IMR-90 (cell line): ENCODE results near the gene TRPM3. TPM values are rescaled to one million over a fixed set of nuclear protein-coding genes. Genes with fewer than 3 reads are reported as not detected.

Source experiments
- ATAC-seq: fragments of 200-7000 bp; cut with Tn5 transposase; 2 replicates; pipeline ENCODE4 v1.9.1; 2020; ENCODE audit warnings: low read depth, mild to moderate bottlenecking, moderate library complexity
- BruUV-seq: library from RNA; stranded (reverse); fragments of 400-500 nt; replicated peaks from 2 replicates; lab custom pipeline; 2021; lab: Mats Ljungman, UMichigan
- CTCF ChIA-PET: fragments of 300-600 bp; formaldehyde crosslinking; extraction: SDS; loops from one replicate; lab custom pipeline; 2021; ENCODE audit warnings: antibody characterized with exemption; lab: Yijun Ruan, JAX
- POLR2A ChIA-PET: fragments of 300-600 bp; sonication (Branson Sonifier 250); formaldehyde crosslinking; loops from one replicate; lab custom pipeline; 2022; ENCODE audit warnings: antibody characterized with exemption; ENCODE audit not compliant: unreplicated experiment; lab: Charles Lee
- DNase-seq: peaks from one replicate; pipeline ENCODE4 v3.0.0; 2013
- H2AFZ ChIP-seq: replicated peaks from 2 replicates; pipeline ENCODE3; 2013; ENCODE audit warnings: low read length, mild to moderate bottlenecking; ENCODE audit not compliant: poor library complexity
- H2AK5ac ChIP-seq: 2 replicates; pipeline ENCODE4 v1.6.1; 2013; ENCODE audit warnings: low read depth, low read length, inconsistent platforms
- H2AK9ac ChIP-seq: replicated peaks from 2 replicates; pipeline ENCODE3; 2013; ENCODE audit warnings: mild to moderate bottlenecking, low read depth, low read length, moderate library complexity; ENCODE audit not compliant: poor library complexity
- H2BK120ac ChIP-seq: 2 replicates; pipeline ENCODE4 v1.6.1; 2013; ENCODE audit warnings: low read depth, low read length, inconsistent platforms
- H2BK15ac ChIP-seq: 3 replicates; pipeline ENCODE4 v1.6.1; 2013; ENCODE audit warnings: low read depth, low read length, inconsistent platforms
- H2BK20ac ChIP-seq: 2 replicates; pipeline ENCODE4 v1.6.1; 2013; ENCODE audit warnings: low read depth, mild to moderate bottlenecking, inconsistent platforms, low read length, moderate library complexity
- H2BK5ac ChIP-seq: 2 replicates; pipeline ENCODE4 v1.6.1; 2013; ENCODE audit warnings: mild to moderate bottlenecking, low read depth, low read length, inconsistent platforms; ENCODE audit not compliant: poor library complexity, severe bottlenecking
- H3K14ac ChIP-seq: replicated peaks from 2 replicates; pipeline ENCODE4 v1.6.1; 2013; ENCODE audit warnings: low read depth, low read length, inconsistent platforms
- H3K18ac ChIP-seq: 2 replicates; pipeline ENCODE4 v1.6.1; 2013; ENCODE audit warnings: low read depth, low read length, control low read depth
- H3K23ac ChIP-seq: 2 replicates; pipeline ENCODE4 v1.6.1; 2013; ENCODE audit warnings: low read depth, low read length, inconsistent platforms
- H3K27ac ChIP-seq: 2 replicates; pipeline ENCODE4 v1.5.1; 2013; ENCODE audit warnings: mild to moderate bottlenecking, control low read depth, low read length; ENCODE audit not compliant: insufficient read depth
- H3K27me3 ChIP-seq: 2 replicates; pipeline ENCODE4 v1.6.1; 2013; ENCODE audit warnings: low read length; ENCODE audit not compliant: control insufficient read depth, insufficient read depth
- H3K36me3 ChIP-seq: 2 replicates; pipeline ENCODE4 v1.6.1; 2013; ENCODE audit warnings: low read length, mixed read lengths; ENCODE audit not compliant: control insufficient read depth, insufficient read depth
- H3K4ac ChIP-seq: 2 replicates; pipeline ENCODE4 v1.6.1; 2013; ENCODE audit warnings: low read depth, low read length, inconsistent platforms
- H3K4me1 ChIP-seq: 2 replicates; pipeline ENCODE4 v1.6.1; 2013; ENCODE audit warnings: low read length, mixed read lengths; ENCODE audit not compliant: control insufficient read depth, insufficient read depth
- H3K4me2 ChIP-seq: 2 replicates; pipeline ENCODE4 v1.6.1; 2013; ENCODE audit warnings: low read depth, mild to moderate bottlenecking, control low read depth, low read length, moderate library complexity
- H3K4me3 ChIP-seq: 2 replicates; pipeline ENCODE4 v1.5.1; 2013; ENCODE audit warnings: low read depth, mild to moderate bottlenecking, control low read depth, low read length, moderate library complexity; ENCODE audit not compliant: insufficient read depth
- H3K56ac ChIP-seq: 2 replicates; pipeline ENCODE4 v1.6.1; 2013; ENCODE audit warnings: low read length, inconsistent platforms; ENCODE audit not compliant: insufficient read depth; ENCODE audit errors: extremely low read depth
- H3K79me1 ChIP-seq, 2 experiments: 2 replicates each; pipeline ENCODE4 v1.6.1; 2013; ENCODE audit warnings: low read length in 2 of 2, inconsistent platforms in 1 of 2, low read depth in 1 of 2
- H3K9ac ChIP-seq: 2 replicates; pipeline ENCODE4 v1.6.1; 2013; ENCODE audit warnings: low read depth, low read length, control low read depth
- H3K9me1 ChIP-seq: 2 replicates; pipeline ENCODE4 v1.6.1; 2013; ENCODE audit warnings: low read length, inconsistent platforms; ENCODE audit not compliant: insufficient read depth
- H3K9me3 ChIP-seq: 2 replicates; pipeline ENCODE4 v1.6.1; 2013; ENCODE audit warnings: low read length; ENCODE audit not compliant: control insufficient read depth, insufficient read depth
- H4K20me1 ChIP-seq: 2 replicates; pipeline ENCODE4 v1.6.1; 2013; ENCODE audit warnings: low read length, inconsistent platforms; ENCODE audit not compliant: insufficient read depth
- H4K5ac ChIP-seq: 2 replicates; pipeline ENCODE4 v1.6.1; 2013; ENCODE audit warnings: mild to moderate bottlenecking, low read depth, low read length, control low read depth
- H4K8ac ChIP-seq, 2 experiments: 2 replicates each; pipeline ENCODE4 v1.6.1; 2013; ENCODE audit warnings: low read depth in 2 of 2, low read length in 2 of 2, control low read depth in 1 of 2, inconsistent platforms in 1 of 2
- H4K91ac ChIP-seq: 2 replicates; pipeline ENCODE4 v1.6.1; 2013; ENCODE audit warnings: low read depth, low read length, inconsistent platforms; ENCODE audit not compliant: insufficient read depth
- CEBPB ChIP-seq: IDR thresholded peaks from 2 replicates; pipeline ENCODE4 v1.6.1; 2012; ENCODE audit warnings: low read depth, low read length, improper control_type of control experiment
- SMC3 ChIP-seq: fragments of 150-350 bp; IDR thresholded peaks from 2 replicates; pipeline ENCODE4 v1.6.1; 2016; ENCODE audit warnings: low read depth, mild to moderate bottlenecking, antibody characterized with exemption, low read length, moderate library complexity
- WGBS, 2 experiments: methylation state at CpG; one replicate each; pipeline versions ENCODE4 v1.1.5 to v1.1.7; 2013; ENCODE audit warnings: missing lambda C conversion rate in 2 of 2; ENCODE audit not compliant: insufficient read length in 1 of 2; ENCODE audit errors: extremely low coverage in 2 of 2; 5-methylcytosine and 5-hydroxymethylcytosine counted together
- dilution Hi-C: fragments of 300-500 bp; cut with HindIII; formaldehyde crosslinking; loops from one replicate; pipeline ENCODE4 v1.14.3; 2018; ENCODE audit warnings: low sequenced_read_pairs; ENCODE audit not compliant: unreplicated experiment
- in situ Hi-C: fragments of 300-500 bp; cut with MboI; formaldehyde crosslinking; loops from 3 replicates; pipeline ENCODE4 v1.14.3; 2019; ENCODE audit warnings: low sequenced_read_pairs, inconsistent platforms, mixed read lengths
- intact Hi-C: fragments of 100-400 bp; cut with micrococcal nuclease; formaldehyde crosslinking; loops from 2 replicates; pipeline ENCODE4 v1.10.0; 2022
- polyA plus RNA-seq, 3 experiments: library from polyadenylated mRNA; depleted of rRNA; stranded (reverse); fragments of >200 nt; gene quantifications; 2 replicates each; pipeline ENCODE4 v1.2.3, GENCODE V29; 2012; ENCODE audit warnings: low replicate concordance in 1 of 3
- total RNA-seq: library from RNA; depleted of rRNA; stranded (reverse); fragments of >200 nt; gene quantifications from 2 replicates; pipeline ENCODE4 v1.2.3, GENCODE V29; 2012

The TRPM3 gene
- total and polyA plus RNA-seq, 2 of the 4 experiments (the other 2 are of a cell fraction), result not detected

GRCh38 chr9:70802206-70802605, 319.2 kb downstream of the TRPM3 start:
- Histone ChIP-seq H3K36me3 (no peaks in the 10 kb centered on the region), H3K9me3 (no peaks in the 10 kb centered on the region), H2BK5ac (no peak overlapping the region), H3K79me1 (no peaks in the 10 kb centered on the region), H3K4ac (no peak overlapping the region), H3K14ac (no peak overlapping the region), H4K20me1 (no peaks in the 10 kb centered on the region), H3K23ac (no peak overlapping the region), H3K27ac (no peak overlapping the region), H3K18ac (no peak overlapping the region), H2AK5ac (no peak overlapping the region), H2AFZ (no peak overlapping the region), H2BK15ac (no peak overlapping the region), H2AK9ac (no peak overlapping the region), H2BK120ac (no peak overlapping the region), H2BK20ac (no peak overlapping the region), H3K9me1 (no peaks in the 10 kb centered on the region), H3K4me1 (no peaks in the 10 kb centered on the region), H3K56ac (no peak overlapping the region), H4K5ac (no peak overlapping the region), H3K9ac (no peak overlapping the region), H4K8ac (no peak overlapping the region), H4K91ac (no peak overlapping the region), H3K27me3 (no peaks in the 10 kb centered on the region), H3K4me3 (no peak overlapping the region), H3K4me2 (no peak overlapping the region)
- ATAC-seq (no peak), DNase-seq (no peak)
- CTCF ChIA-PET, result no interaction called here
- TF ChIP-seq SMC3 (no peak), CEBPB (peak; percentile 41; the same call in 1 of the 2 replicates)
- WGBS, 2 experiments, result no CpG with 5 or more reads among the region's 1 CpG
- intact Hi-C loops, result no loop called here
- POLR2A ChIA-PET, result no interaction called here
- in situ Hi-C loops, result no loop called here
- BruUV-seq, result no TSS peak
- dilution Hi-C loops, result no loop called here
